ENCODE data around the gene CHTF8.

DNA sequence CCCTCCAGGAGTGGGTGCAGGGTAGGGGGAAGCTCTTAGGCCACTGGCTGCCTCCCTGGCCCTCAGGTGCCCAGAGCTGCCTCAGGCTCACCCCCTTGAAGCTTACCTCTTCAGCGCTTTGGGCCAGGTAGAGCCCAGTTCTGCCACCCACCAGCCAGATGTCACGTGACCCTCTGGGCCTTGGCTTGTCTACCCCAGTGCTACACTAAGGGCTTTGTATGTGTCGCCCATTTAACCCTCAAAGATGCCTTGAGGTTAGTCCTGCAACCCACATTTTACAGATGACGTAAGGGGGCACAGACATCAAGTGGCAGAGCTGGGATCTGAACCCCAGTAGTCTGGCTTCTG is 23.5 kb downstream of the CHTF8 start:
- TF ChIP-seq, protein P1, sequence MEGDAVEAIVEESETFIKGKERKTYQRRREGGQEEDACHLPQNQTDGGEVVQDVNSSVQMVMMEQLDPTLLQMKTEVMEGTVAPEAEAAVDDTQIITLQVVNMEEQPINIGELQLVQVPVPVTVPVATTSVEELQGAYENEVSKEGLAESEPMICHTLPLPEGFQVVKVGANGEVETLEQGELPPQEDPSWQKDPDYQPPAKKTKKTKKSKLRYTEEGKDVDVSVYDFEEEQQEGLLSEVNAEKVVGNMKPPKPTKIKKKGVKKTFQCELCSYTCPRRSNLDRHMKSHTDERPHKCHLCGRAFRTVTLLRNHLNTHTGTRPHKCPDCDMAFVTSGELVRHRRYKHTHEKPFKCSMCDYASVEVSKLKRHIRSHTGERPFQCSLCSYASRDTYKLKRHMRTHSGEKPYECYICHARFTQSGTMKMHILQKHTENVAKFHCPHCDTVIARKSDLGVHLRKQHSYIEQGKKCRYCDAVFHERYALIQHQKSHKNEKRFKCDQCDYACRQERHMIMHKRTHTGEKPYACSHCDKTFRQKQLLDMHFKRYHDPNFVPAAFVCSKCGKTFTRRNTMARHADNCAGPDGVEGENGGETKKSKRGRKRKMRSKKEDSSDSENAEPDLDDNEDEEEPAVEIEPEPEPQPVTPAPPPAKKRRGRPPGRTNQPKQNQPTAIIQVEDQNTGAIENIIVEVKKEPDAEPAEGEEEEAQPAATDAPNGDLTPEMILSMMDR (IDR thresholded peaks at IDR 0.05; ENCODE audit: low read depth, low read length) = no peak
- TF ChIP-seq EZH2phosphoT487 (IDR thresholded peaks at IDR 0.05; ENCODE audit: low read depth) = no peak
